Endometrial microvascular endothelial cells (primary cell): Measurements from ENCODE around the gene CLHC1. TPM values are rescaled to one million over a fixed set of nuclear protein-coding genes. Genes with fewer than 3 reads are reported as not detected.
"Not testable (repeated sequence)": the region's sequence is repeated elsewhere in the genome, so short reads cannot be mapped to it uniquely, and the experiment has no call there.

Experiments
- in situ Hi-C: cut with HindIII; loops from 2 replicates; pipeline ENCODE4 v1.10.0; 2017; ENCODE audit warnings: low sequenced_read_pairs, low pct_unique_long_range_greater_than_20kb; ENCODE audit errors: inconsistent ontology term
- total RNA-seq: library from RNA; depleted of rRNA; stranded (reverse); fragments of >200 nt; gene quantifications from one replicate; pipeline ENCODE4 v1.2.3, GENCODE V29; 2015; ENCODE audit errors: inconsistent ontology term

The CLHC1 gene
- 0.74 TPM for total RNA-seq

DNA sequence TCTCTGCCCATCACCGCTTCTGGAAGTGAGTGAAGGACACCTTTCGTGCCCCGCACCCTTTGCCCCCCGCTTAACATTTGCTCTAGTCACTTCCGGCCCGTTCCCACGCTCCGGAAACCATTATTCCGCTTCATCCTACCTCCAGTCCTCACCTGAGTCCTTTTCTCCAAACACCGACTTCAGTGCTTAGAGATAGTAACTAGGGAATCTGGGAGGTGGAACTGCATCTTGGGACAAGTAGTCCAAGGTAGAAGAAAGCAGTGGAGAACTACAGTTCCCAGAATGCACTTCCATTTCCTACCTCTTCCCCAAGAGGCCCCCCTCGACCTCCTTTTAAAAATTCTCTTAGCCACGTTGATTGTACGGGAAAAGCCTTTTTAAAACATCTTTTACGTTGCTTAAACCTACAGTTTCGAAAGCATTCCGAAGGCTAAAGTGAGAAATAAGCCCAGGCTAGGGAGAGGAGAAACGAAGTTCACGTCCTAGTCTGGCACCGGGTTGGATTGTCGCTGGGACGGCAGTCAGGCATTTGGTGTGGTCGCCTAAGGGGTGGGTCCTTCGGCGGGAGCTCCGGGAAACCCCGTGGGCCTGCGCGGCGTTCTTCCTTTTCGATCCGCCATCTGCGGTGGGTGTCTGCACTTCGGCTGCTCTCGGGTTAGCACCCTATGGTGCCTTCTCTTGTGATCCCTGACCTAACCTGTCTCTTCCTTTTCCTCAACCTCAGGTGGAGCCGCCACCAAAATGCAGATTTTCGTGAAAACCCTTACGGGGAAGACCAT, at the start of gene CLHC1, which contains the start of gene RPS27A:
Gene CLHC1, minus strand, starts transcription at position 210 of the 779 bp plus-strand sequence. CDS start 9,882 bp downstream, outside the sequence.
Gene RPS27A, plus strand, starts transcription at position 605 of the 779 bp plus-strand sequence. Its CDS starts 137 bp downstream, at position 742.
- in situ Hi-C loops = no loop called here

- in situ Hi-C loops = not testable (repeated sequence)
Observed at GRCh38 chr2:55280851-55281546, 48.9 kb upstream of the CLHC1 start.

- in situ Hi-C loops = not testable (repeated sequence)
Observed at GRCh38 chr2:55279859-55280424, 47.8 kb upstream of the CLHC1 start.

DNA sequence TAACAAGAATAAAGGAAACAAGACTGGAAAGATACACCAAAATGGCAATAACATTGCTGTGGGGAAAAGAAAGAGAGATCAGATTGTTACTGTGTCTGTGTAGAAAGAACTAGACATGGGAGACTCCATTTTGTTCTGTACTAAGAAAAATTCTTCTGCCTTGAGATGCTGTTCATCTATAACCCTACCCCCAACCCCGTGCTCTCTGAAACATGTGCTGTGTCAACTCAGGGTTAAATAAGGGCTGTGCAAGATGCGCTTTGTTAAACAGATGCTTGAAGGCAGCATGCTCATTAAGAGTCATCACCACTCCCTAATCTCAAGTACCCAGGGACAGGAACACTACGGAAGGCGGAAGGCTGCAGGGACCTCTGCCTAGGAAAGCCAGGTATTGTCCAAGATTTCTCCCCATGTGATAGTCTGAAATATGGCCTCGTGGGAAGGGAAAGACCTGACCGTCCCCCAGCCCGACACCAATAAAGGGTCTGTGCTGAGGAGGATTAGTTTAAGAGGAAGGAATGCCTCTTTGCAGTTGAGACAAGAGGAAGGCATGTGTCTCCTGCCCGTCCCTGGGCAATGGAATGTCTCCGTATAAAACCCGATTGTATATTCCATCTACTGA, 47.2 kb upstream of the CLHC1 start:
- in situ Hi-C loops = not testable (repeated sequence)

DNA sequence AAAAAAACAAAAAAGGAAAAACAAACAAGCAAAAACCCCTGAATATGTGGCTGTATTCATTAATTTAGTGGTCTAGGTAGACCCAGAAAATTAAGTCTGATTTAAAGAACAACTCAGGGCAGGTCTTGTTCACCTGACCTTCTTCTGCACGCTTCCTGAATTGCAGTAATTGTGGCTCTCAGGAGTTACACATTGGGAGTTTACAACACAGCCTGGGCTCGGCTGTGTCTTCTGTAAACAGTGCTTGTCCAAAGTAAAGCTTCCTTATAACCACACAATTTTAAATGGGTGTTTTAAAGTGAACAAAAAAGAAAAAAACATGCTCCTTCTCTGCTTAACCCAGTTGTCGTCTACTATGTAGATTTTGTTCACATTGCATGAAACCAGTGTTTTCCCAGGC, 45.2 kb upstream of the CLHC1 start:
- in situ Hi-C loops = no loop called here

DNA sequence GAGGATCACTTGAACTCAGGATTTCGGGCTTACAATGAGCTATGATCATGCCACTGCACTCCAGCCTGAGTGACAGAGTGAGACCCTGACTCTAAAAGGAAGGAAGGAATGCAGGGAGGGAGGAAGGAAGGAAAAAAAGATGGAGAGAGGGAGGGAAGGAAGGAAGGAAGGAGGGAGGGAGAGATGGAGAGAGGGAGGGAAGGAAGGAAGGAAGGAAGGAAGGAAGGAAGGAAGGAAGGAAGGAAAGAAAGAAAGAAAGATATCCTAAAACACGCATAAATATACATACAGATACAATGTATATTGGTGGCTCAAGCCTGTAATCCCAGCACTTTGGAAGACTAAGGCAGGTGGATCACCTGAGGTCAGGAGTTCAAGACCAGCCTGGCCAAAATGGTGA, 42.3 kb upstream of the CLHC1 start:
- in situ Hi-C loops = not testable (repeated sequence)

GRCh38 chr2:55269645-55269990, 37.5 kb upstream of the CLHC1 start:
- in situ Hi-C loops = no loop called here

GRCh38 chr2:55268907-55269644, 37.0 kb upstream of the CLHC1 start, which contains the start of gene MTIF2:
TSS of gene MTIF2 (minus strand) at chr2:55269231. CDS start at chr2:55263858, 5,373 bp downstream.
- in situ Hi-C loops = no loop called here

DNA sequence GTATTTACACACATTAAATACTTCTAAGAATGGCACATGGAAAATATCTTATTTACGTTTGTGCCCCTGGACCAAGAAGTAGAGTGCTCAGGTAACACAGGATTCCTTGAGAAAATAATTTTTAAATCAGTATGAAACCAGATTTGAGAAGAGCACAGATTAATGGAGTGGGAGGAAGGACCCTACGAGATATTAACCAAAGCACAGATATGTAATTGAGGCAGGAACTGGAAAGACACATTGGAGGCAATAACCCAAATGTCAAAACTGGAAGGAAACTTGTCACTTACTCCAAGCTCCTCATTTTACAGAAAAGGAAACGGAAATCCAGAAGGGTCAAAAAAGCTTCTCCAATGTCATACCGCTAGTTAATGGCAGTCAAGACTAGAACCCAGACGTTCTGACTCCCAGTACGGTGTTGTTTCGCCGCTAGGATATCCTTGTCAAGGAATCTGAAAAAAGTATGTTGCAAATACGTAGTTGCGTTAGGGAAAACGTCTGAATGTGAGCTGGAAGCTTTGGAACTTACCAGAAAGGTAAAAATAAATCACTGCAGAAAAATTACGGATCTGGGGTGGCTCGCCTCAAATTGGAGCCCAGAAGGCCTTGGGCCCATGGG, 36.3 kb upstream of the CLHC1 start:
- in situ Hi-C loops = no loop called here

- in situ Hi-C loops = not testable (repeated sequence)
Observed at GRCh38 chr2:55259586-55259985, 27.5 kb upstream of the CLHC1 start.

- in situ Hi-C loops = no loop called here
Observed at GRCh38 chr2:55252832-55253231, 20.7 kb upstream of the CLHC1 start.

DNA sequence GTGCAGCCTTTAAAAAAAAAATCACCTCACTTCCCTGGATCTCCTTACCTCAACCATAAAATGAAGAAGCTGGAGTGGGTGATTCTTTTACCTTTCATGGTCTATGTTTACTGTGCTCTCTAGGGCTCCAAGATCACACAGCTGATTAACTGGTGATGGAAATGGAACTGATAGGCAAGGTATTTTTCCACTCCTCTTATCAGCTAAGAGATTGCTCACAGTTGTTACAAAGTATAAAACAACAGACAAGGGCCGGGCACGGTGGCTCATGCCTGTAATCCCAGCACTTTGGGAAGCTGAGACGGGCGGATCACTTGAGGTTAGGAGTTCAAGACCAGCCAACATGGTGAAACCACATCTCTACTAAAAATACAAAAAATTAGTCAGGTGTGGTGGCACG, 14.9 kb upstream of the CLHC1 start:
- in situ Hi-C loops = no loop called here

GRCh38 chr2:55245411-55245810, 13.3 kb upstream of the CLHC1 start:
- in situ Hi-C loops = no loop called here

- in situ Hi-C loops = no loop called here
Observed at GRCh38 chr2:55242617-55243016, 10.5 kb upstream of the CLHC1 start.

DNA sequence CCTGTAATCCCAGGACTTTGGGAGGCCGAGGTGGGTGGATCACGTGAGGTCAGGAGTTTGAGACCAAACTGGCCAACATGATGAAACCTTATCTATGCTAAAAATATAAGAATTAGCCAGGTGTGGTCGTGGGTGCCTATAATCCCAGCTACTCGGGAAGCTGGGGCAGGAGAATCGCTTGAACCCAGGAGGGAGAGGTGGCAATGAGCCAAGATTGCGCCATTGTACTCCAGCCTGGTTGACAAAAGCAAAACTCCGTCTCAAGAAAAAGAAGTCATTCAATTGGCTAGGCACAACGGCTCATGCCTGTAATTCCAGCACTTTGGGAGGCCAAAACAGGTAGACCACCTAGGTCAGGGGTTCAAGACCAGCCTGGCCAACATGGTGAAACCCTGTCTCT, 9.5 kb upstream of the CLHC1 start:
- in situ Hi-C loops = not testable (repeated sequence)

DNA sequence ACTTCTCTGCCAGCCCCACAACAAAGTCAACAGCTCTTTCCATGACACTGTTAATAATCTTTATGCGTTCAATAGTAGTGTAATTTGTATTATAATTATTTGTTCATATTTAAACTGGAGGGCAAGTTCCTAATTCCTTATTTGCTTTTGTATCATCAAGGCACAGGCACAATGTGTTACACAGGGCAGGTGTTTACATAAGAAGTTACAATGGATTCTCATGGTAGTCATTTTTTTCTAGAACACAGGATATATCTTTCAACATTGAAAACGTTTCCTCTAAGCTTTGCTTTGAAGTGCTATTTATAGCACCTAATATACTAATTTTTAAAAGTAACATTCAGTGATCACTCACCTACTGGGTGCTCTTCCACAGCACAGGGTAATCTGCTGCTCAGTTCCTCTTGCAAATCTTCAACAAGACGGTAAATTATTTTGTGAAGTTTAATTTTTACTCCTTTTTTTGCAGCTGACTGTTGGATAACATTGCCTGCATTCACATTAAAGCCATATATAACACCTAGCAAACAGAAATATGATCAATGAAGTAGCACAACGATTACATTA, 7.6 kb upstream of the CLHC1 start:
- in situ Hi-C loops = no loop called here

DNA sequence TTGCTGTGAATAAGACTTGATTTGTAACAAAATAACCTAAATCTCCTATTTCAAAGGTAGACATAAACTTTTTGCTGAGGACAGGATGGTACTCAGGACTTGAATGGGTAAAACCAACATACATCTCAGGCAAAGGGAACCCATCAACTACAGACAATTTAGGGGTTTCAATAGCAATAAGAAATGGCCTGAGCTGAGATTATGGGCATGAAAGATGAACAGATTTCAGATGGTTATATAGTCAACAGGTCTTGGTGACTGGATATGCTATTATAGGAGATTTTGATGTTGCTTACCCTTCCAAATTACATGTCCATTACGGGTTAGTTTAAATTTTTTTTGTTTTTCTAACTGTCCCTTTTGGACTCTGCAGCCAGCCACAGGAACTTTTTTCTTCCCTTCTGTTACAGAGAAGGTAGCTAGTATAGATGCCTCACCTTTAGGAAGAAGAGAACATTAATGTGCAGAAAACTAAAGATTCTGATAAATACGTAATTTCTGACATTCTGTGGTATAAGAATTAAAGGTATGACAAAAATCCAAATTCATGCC, 5.0 kb upstream of the CLHC1 start:
- in situ Hi-C loops = no loop called here
